ENCODE data around the gene WWOX. TPM values are rescaled to one million over a fixed set of nuclear protein-coding genes. Genes with fewer than 3 reads are reported as not detected.

The WWOX gene
- total RNA-seq, 1 donor from 2014 or later, result 12.6 TPM

- FAIRE-seq (no peak), DNase-seq (ENCODE audit: low read depth) (no peak)
- no peak overlapping the region for H3K4me3 ChIP-seq (ENCODE audit: low read depth, low read length)
Observed at GRCh38 chr16:78129349-78129748, 29.9 kb downstream of the WWOX start.

GRCh38 chr16:78130083-78130608, 30.7 kb downstream of the WWOX start:
- DNase-seq (ENCODE audit: low read depth) (no peak), FAIRE-seq (no peak)
- H3K27me3 ChIP-seq (ENCODE audit: control insufficient read depth, insufficient read depth, low read length), result no peaks in the 10 kb centered on the region
- no peak for TF ChIP-seq CTCF (IDR thresholded peaks at IDR 0.05; ENCODE audit: insufficient read depth, low read length, severe bottlenecking)
- no peak overlapping the region for H3K4me3 ChIP-seq (ENCODE audit: low read depth, low read length)
- H3K36me3 ChIP-seq (ENCODE audit: control insufficient read depth, insufficient read depth, low read length), result no peaks in the 10 kb centered on the region

More at GRCh38 chr16:78129349-78129748, 29.9 kb downstream of the WWOX start:
- TF ChIP-seq CTCF (IDR thresholded peaks at IDR 0.05; ENCODE audit: insufficient read depth, low read length, severe bottlenecking), result no peak
- H3K36me3 ChIP-seq (ENCODE audit: control insufficient read depth, insufficient read depth, low read length), result no peaks in the 10 kb centered on the region
- no peaks in the 10 kb centered on the region for H3K27me3 ChIP-seq (ENCODE audit: control insufficient read depth, insufficient read depth, low read length)

GRCh38 chr16:78130950-78131349, 31.5 kb downstream of the WWOX start:
- Histone ChIP-seq H3K36me3 (ENCODE audit: control insufficient read depth, insufficient read depth, low read length) (no peaks in the 10 kb centered on the region), H3K4me3 (ENCODE audit: low read depth, low read length) (no peak overlapping the region), H3K27me3 (ENCODE audit: control insufficient read depth, insufficient read depth, low read length) (no peaks in the 10 kb centered on the region)
- TF ChIP-seq CTCF (IDR thresholded peaks at IDR 0.05; ENCODE audit: insufficient read depth, low read length, severe bottlenecking), result no peak
- FAIRE-seq (no peak), DNase-seq (ENCODE audit: low read depth) (no peak)

GRCh38 chr16:78133919-78134318, 34.5 kb downstream of the WWOX start:
- Histone ChIP-seq H3K27me3 (ENCODE audit: control insufficient read depth, insufficient read depth, low read length) (no peaks in the 10 kb centered on the region), H3K4me3 (ENCODE audit: low read depth, low read length) (no peak overlapping the region), H3K36me3 (ENCODE audit: control insufficient read depth, insufficient read depth, low read length) (no peaks in the 10 kb centered on the region)
- FAIRE-seq (no peak), DNase-seq (ENCODE audit: low read depth) (no peak)
- TF ChIP-seq CTCF (IDR thresholded peaks at IDR 0.05; ENCODE audit: insufficient read depth, low read length, severe bottlenecking), result no peak

- no peak for TF ChIP-seq CTCF (IDR thresholded peaks at IDR 0.05; ENCODE audit: insufficient read depth, low read length, severe bottlenecking)
- Histone ChIP-seq H3K27me3 (ENCODE audit: control insufficient read depth, insufficient read depth, low read length) (no peaks in the 10 kb centered on the region), H3K4me3 (ENCODE audit: low read depth, low read length) (no peak overlapping the region), H3K36me3 (ENCODE audit: control insufficient read depth, insufficient read depth, low read length) (no peaks in the 10 kb centered on the region)
- FAIRE-seq (no peak), DNase-seq (ENCODE audit: low read depth) (no peak)
Observed at GRCh38 chr16:78134944-78135619, 35.6 kb downstream of the WWOX start.

- no peak overlapping the region for H3K4me3 ChIP-seq (ENCODE audit: low read depth, low read length)
- TF ChIP-seq CTCF (IDR thresholded peaks at IDR 0.05; ENCODE audit: insufficient read depth, low read length, severe bottlenecking), result no peak
- DNase-seq (ENCODE audit: low read depth), result no peak
- H3K27me3 ChIP-seq (ENCODE audit: control insufficient read depth, insufficient read depth, low read length), result no peaks in the 10 kb centered on the region
- FAIRE-seq, result no peak
- no peaks in the 10 kb centered on the region for H3K36me3 ChIP-seq (ENCODE audit: control insufficient read depth, insufficient read depth, low read length)
Observed at GRCh38 chr16:78137179-78137578, 37.7 kb downstream of the WWOX start.

All from bronchial epithelial cell (primary cell).